Activated naive CD8-positive, alpha-beta T cell treated with anti-CD3 and anti-CD28 coated beads, Interleukin-2, amount 10 ng/mL, durations not matched to agents 7 days and 5 days (primary cell): Measurements from ENCODE around the gene P3H2. TPM values are rescaled to one million over a fixed set of nuclear protein-coding genes. Genes with fewer than 3 reads are reported as not detected.

Experiments used
- ATAC-seq: fragments of 150-1000 bp; cut with Tn5 transposase; one replicate; pipeline ENCODE4 v1.10.0; 2021; ENCODE audit warnings: low read depth, moderate library complexity
- POLR2A ChIA-PET: fragments of 350-600 bp; sonication (Branson Sonifier 250); formaldehyde crosslinking; loops from one replicate; lab custom pipeline; 2021; ENCODE audit warnings: antibody characterized with exemption; lab: Charles Lee
- DNase-seq: peaks from one replicate; pipeline ENCODE4 v3.0.0; 2021
- H3K27ac Mint-ChIP-seq: one replicate; pipeline ENCODE4 v1.8.0; 2022; ENCODE audit warnings: mild to moderate bottlenecking, mixed read lengths
- H3K27me3 Mint-ChIP-seq: one replicate; pipeline ENCODE4 v1.8.0; 2022; ENCODE audit warnings: mild to moderate bottlenecking, moderate library complexity, mixed read lengths
- H3K36me3 Mint-ChIP-seq: one replicate; pipeline ENCODE4 v1.8.0; 2021; ENCODE audit warnings: mild to moderate bottlenecking, mixed read lengths
- H3K4me1 Mint-ChIP-seq: one replicate; pipeline ENCODE4 v1.8.0; 2021; ENCODE audit warnings: mixed read lengths
- H3K4me3 Mint-ChIP-seq: one replicate; pipeline ENCODE4 v1.8.0; 2022; ENCODE audit warnings: mild to moderate bottlenecking, moderate library complexity, mixed read lengths
- H3K9me3 Mint-ChIP-seq: one replicate; pipeline ENCODE4 v1.8.0; 2021; ENCODE audit warnings: mixed read lengths
- total RNA-seq, 2 experiments: library from RNA; stranded (reverse); gene quantifications; one replicate each; pipeline ENCODE4 v1.2.3, GENCODE V29; 2021

Gene P3H2
- total RNA-seq, 2 experiments from 2014 or later: not detected

DNA sequence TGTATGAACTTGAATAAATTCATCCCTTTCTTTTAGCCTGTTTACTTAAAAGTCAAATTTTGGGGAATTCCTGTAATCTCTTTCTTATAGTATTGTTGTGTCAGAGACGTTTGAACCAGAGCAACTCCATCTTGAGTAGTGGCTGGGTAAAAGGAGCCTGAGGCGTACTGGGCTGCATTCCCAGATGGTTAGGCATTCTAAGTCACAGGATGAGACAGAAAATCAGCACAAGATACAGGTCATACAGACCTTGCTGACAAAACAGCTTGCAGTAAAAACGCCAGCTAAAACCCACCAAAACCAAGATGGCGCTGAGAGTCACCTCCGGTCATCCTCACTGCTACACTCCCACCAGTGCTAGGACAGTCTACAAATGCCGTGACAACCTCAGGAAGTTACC lies 94.5 kb downstream of the P3H2 start:
- Mint-ChIP-seq H3K4me1 (no peaks in the 10 kb centered on the region), H3K27ac (no peak overlapping the region), H3K9me3 (no peaks in the 10 kb centered on the region), H3K27me3 (peaks cover 4% of the 10 kb centered on the region), H3K4me3 (no peak overlapping the region), H3K36me3 (no peaks in the 10 kb centered on the region)
- no peak for ATAC-seq
- POLR2A ChIA-PET: interaction anchor here (0.6 kb wide), 1 partner anchor 12 kb away, joined by 3 read pairs; no protein-coding TSS in a partner anchor
- no peak for DNase-seq

DNA sequence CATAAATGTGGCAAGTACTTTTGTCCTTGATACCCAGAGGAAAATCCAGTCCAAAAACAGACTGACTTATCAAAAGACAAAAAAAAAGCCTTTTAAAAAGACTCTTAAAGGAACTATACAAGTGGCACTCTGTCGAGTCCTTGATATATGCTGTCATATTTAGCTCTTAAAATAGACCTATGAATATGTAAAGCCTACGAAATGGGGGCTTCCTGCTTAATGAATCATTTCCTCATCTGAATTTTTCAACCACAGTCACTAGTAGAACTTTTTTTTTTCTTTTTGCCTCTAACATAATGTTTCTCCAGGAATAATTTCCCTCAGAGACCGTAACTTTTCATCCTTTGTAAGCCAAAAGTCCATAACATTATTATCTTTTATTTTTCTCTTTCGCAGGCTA lies 95.8 kb downstream of the P3H2 start:
- DNase-seq (no peak), ATAC-seq (no peak)
- POLR2A ChIA-PET: no interaction called here
- peaks cover 4% of the 10 kb centered on the region for H3K27me3 Mint-ChIP-seq
- no peaks in the 10 kb centered on the region for H3K36me3 Mint-ChIP-seq
- no peaks in the 10 kb centered on the region for H3K4me1 Mint-ChIP-seq
- H3K9me3 Mint-ChIP-seq: no peaks in the 10 kb centered on the region
- H3K27ac Mint-ChIP-seq: no peak overlapping the region
- H3K4me3 Mint-ChIP-seq: no peak overlapping the region

DNA sequence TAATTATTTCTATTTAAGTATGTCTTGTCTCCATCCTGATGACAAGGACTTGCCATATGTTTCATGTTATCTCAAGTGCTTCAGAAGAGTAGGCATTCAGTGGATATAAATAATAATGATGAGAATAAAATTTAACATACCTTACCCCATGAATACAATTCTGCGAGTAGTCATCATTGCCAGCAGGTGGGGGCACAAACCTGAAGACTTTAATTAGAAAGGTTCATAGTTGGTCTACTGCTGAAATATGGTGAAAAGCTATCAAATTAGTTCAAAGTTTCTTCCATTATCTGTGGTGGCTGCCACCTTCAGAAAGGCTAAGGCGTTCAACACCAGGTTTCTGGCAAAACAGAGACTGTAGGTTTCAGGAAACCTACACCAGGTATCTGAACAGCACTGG lies 100.9 kb downstream of the P3H2 start:
- no peaks in the 10 kb centered on the region for H3K9me3 Mint-ChIP-seq
- no peaks in the 10 kb centered on the region for H3K4me1 Mint-ChIP-seq
- no peak overlapping the region for H3K4me3 Mint-ChIP-seq
- H3K27me3 Mint-ChIP-seq: peaks cover 7% of the 10 kb centered on the region
- POLR2A ChIA-PET: no interaction called here
- no peak overlapping the region for H3K27ac Mint-ChIP-seq
- H3K36me3 Mint-ChIP-seq: no peaks in the 10 kb centered on the region
- ATAC-seq: no peak
- no peak for DNase-seq

DNA sequence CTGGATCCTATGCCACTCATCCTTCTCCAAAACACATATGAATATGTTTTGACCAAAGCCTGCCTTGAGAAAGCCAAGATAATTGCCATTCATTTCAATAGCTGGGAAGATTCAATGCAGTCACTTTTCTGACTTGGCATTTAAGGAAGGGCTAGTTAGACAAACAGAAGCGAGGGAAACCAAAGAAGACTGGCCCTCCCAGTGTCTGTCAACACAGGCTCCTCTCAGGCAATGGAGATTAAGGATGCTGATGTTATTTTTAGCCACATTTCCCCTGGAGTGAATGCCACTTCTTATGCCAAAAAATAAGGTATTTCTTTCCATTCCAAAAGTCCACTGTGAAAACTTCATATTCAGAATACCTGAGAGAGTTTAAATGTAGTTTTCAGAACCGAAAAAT lies 101.7 kb downstream of the P3H2 start:
- Mint-ChIP-seq H3K9me3 (no peaks in the 10 kb centered on the region), H3K27ac (no peak overlapping the region), H3K4me3 (no peak overlapping the region), H3K4me1 (no peaks in the 10 kb centered on the region), H3K36me3 (no peaks in the 10 kb centered on the region), H3K27me3 (peaks cover 11% of the 10 kb centered on the region)
- POLR2A ChIA-PET: no interaction called here
- DNase-seq (no peak), ATAC-seq (no peak)

DNA sequence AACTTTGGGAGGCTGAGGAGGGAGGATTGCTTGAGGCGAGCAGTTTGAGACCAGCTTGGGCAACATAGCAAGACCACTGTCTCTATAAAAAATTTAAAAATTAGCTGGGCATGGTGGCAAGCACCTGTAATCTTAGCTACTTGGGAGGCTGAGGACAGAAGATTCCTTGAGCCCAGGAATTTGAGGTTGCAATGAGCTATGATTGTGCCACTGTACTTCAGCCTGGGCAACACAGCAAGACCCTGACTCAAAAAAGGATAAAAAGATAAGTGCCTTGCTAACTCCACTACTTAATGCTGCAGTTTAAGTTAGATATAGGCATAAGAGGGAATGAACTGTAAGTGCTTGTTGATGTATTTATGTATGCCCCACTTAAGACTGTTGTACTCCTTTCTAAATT lies 102.2 kb downstream of the P3H2 start:
- ATAC-seq (no peak), DNase-seq (no peak)
- POLR2A ChIA-PET: no interaction called here
- Mint-ChIP-seq H3K4me3 (no peak overlapping the region), H3K27ac (no peak overlapping the region), H3K27me3 (peaks cover 11% of the 10 kb centered on the region), H3K36me3 (no peaks in the 10 kb centered on the region), H3K4me1 (no peaks in the 10 kb centered on the region), H3K9me3 (no peaks in the 10 kb centered on the region)

DNA sequence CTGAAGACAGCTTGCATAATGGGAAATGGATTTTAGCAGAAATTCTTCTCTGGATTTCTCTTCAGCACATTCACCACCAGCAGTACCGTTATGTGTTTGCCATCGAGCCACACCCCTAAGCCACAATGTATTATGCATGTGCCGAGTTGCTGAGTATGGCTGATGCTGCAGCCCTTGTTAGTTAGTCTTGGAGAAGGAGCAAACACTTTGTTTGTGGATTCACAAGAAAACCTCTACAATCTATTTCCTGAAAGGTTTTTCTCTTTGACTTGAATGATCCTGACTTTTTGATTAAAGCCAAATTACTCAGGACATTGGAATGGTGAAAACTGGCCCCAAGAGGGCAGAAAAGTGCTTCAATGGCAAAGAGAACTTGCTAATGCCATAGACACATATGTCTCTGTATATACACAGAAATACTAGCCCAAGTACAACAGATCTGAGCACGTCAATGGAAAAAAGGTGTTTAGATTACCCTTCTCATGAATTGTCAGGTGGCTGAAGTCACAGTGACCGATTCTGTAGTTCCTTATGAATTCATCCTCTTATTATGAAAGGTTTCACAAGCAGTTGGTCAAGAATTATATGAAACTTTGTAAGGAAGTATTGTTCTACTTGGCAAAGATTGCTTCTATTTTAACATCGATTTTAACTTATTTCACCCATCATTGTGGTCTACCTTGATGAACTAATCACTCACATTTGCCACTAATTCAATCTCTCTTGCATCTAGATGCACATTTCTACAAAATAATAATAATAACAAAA lies 103.0 kb downstream of the P3H2 start:
- no peaks in the 10 kb centered on the region for H3K9me3 Mint-ChIP-seq
- H3K27me3 Mint-ChIP-seq: peaks cover 7% of the 10 kb centered on the region
- H3K27ac Mint-ChIP-seq: no peak overlapping the region
- no peaks in the 10 kb centered on the region for H3K4me1 Mint-ChIP-seq
- no peak overlapping the region for H3K4me3 Mint-ChIP-seq
- POLR2A ChIA-PET: no interaction called here
- no peak for ATAC-seq
- DNase-seq: no peak
- H3K36me3 Mint-ChIP-seq: no peaks in the 10 kb centered on the region

DNA sequence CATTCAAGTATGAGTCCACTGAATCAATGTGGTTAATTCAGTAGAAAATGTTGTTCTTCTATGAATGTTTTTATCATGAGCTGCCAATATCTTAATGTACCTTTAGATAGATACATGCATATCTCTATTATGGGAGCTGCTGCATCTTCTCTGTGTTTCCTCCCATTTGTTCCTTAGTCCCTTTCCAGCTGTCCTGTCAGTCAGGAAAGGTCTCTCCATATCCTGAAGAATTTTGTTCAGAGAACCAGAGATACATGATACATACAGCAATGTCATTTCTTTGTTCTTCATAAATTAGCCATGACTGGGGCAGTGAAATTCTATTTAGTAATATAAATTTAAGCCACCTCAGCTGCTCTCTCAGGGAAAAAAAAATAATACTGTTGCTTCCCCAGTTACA lies 103.7 kb downstream of the P3H2 start:
- Mint-ChIP-seq H3K9me3 (no peaks in the 10 kb centered on the region), H3K27ac (no peak overlapping the region), H3K36me3 (no peaks in the 10 kb centered on the region), H3K4me1 (no peaks in the 10 kb centered on the region), H3K27me3 (peaks cover 7% of the 10 kb centered on the region), H3K4me3 (no peak overlapping the region)
- no peak for ATAC-seq
- DNase-seq: no peak
- POLR2A ChIA-PET: no interaction called here

DNA sequence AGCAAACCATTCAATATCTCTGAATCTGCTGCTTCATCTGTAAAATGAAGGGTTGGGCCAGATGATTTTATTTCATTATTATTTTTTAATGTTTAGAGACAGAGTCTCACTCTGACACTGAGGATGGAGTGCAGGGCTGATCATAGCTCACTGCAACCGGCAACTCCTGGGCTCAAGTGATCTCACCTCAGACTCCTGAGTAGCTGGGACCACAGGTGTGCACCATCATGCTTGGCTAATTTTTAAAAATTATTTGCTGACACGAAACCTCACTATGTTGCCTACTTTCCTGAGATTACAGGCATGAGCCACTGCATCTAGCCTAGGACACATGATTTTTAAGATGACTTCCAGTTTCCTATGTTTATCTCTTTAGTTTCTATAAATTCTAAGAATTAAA lies 105.8 kb downstream of the P3H2 start:
- H3K36me3 Mint-ChIP-seq: no peaks in the 10 kb centered on the region
- no peak for DNase-seq
- POLR2A ChIA-PET: no interaction called here
- H3K27ac Mint-ChIP-seq: no peak overlapping the region
- no peak overlapping the region for H3K4me3 Mint-ChIP-seq
- H3K27me3 Mint-ChIP-seq: peaks cover 7% of the 10 kb centered on the region
- no peaks in the 10 kb centered on the region for H3K4me1 Mint-ChIP-seq
- no peaks in the 10 kb centered on the region for H3K9me3 Mint-ChIP-seq
- ATAC-seq: no peak

DNA sequence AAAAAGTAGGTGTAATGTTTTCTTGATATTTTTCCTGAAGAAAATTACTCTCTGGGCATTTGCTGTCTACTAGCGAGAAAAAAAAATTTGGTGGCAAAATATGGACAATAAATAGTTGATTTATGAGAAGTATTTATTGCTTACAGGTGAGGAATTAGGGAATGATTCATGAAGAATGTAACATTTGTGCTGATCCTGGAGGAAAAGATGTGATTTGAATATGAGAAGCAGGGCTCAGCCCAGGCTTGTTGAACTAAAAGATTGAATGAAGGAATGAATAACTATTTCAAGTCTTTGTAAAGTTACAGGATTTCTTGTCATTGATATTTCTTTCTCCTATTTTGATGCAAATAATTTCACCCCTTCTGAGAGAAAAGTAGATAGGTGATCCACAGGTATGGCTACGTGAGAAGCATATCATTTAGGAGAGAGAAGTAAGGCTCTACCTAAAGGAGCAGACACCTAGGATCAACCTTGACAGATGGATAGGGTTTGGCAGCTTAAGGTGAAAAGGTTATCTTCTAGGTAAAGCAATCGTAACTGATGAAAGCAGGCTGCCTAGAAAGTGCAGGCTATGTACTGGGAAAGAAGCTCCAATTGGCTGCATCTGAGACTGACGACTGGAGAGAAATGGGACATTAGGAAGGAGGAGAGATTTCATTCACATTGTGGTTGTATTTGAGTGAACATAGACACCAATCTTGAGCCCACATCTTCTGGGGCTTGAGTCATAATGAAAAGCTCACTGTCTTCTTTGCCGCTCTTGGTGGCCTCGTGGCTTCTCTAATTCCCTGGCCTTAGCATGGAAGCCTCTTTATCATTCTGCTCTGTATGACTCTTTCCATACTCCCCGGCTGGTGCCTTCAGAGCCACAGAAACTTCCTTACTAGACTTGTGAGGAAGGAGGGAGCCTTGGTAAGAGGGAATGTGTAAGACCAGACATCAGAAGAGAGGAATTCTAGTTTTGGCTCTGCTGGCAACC lies 106.5 kb downstream of the P3H2 start:
- H3K27me3 Mint-ChIP-seq: peaks cover 7% of the 10 kb centered on the region
- POLR2A ChIA-PET: interaction anchor here (0.6 kb wide), 1 partner anchor 12 kb away, joined by 3 read pairs; no protein-coding TSS in a partner anchor
- no peak overlapping the region for H3K27ac Mint-ChIP-seq
- H3K4me3 Mint-ChIP-seq: no peak overlapping the region
- H3K9me3 Mint-ChIP-seq: no peaks in the 10 kb centered on the region
- no peak for ATAC-seq
- no peaks in the 10 kb centered on the region for H3K4me1 Mint-ChIP-seq
- DNase-seq: no peak
- H3K36me3 Mint-ChIP-seq: no peaks in the 10 kb centered on the region

DNA sequence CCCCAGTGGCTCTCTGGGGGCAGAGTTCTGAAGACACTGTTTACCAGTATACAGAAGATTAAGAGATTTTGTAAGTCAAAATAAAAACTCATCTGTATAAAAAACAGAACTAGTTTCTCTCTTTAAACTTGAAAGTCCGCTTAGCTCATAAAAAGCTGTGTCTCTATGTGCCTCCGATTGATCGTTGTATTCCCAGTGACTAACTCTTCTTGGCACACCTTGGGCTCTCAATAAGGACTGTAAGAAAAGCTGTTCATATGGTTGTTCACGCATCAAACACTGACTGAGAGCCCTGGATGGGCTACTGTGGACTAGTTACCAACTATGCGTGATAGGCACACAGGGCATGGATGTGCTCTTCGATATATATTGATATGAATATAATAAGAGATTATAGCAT lies 107.9 kb downstream of the P3H2 start:
- Mint-ChIP-seq H3K36me3 (no peaks in the 10 kb centered on the region), H3K4me3 (no peak overlapping the region), H3K4me1 (no peaks in the 10 kb centered on the region), H3K9me3 (no peaks in the 10 kb centered on the region), H3K27me3 (peaks cover 6% of the 10 kb centered on the region), H3K27ac (no peak overlapping the region)
- POLR2A ChIA-PET: no interaction called here
- no peak for DNase-seq
- no peak for ATAC-seq

DNA sequence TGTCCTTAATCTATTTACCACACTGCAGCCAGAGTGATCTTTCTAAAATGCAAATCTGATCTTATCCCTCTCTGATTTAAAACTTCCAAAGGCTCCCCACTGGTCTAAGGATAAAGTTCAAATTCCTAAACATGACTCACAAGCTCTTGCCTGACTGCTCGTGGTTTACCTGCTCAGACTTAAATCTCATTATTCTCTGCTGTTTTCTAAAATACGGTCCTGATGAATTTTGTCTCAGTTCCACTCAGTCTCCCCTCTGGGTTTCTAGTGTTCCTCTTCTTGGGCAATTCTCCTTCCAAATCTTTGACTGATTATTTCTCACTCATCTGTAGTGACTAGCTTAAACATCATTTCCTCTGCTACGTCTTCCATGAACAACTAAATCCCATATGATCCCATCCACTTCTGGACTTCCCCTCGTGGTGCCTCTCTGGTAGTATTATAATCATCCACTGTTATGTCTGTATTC lies 108.3 kb downstream of the P3H2 start:
- Mint-ChIP-seq H3K27me3 (peaks cover 4% of the 10 kb centered on the region), H3K4me3 (no peak overlapping the region), H3K27ac (no peak overlapping the region), H3K4me1 (no peaks in the 10 kb centered on the region), H3K36me3 (no peaks in the 10 kb centered on the region), H3K9me3 (no peaks in the 10 kb centered on the region)
- DNase-seq: no peak
- no peak for ATAC-seq
- POLR2A ChIA-PET: no interaction called here

DNA sequence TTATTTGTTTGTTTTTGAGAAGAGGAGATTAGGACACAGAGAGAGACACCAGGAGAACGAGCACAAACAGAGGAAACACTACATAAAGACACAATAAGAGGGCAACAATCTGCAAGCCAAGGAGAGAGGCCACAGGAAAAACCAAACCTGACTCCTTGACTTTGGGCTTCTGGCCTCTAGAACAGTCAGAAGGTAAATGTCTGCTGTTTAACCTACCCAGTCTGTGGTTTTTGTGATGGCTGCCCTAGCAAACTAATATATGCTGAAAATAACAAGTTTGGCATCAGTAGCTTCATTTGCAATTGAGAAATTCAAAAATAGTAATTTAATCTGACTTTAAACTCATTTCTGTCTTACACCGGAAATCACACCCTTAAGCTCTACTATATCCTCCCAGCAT lies 110.2 kb downstream of the P3H2 start:
- H3K36me3 Mint-ChIP-seq: no peaks in the 10 kb centered on the region
- no peak overlapping the region for H3K4me3 Mint-ChIP-seq
- H3K27me3 Mint-ChIP-seq: peaks cover 5% of the 10 kb centered on the region
- no peak for DNase-seq
- H3K9me3 Mint-ChIP-seq: no peaks in the 10 kb centered on the region
- no peak overlapping the region for H3K27ac Mint-ChIP-seq
- POLR2A ChIA-PET: no interaction called here
- no peak for ATAC-seq
- no peaks in the 10 kb centered on the region for H3K4me1 Mint-ChIP-seq

DNA sequence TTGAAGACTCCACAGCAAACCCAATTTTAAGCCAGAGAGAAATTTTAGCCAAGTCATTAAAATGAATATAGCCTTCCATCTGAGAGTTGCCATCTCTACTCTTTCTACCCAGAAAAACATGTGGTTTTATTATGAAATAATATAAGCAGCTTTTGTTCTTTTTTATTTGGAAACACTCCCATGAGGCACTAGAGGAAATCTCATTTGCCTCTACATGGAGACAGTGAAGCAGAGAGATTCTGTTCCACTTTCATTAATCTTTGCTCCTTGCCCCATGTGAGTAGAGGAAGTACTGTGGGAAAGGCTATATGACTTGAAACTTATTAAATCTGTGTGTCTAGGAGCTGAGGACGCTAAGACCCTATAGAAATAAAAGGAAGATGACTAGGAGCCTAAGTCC lies 111.1 kb downstream of the P3H2 start:
- H3K4me1 Mint-ChIP-seq: no peaks in the 10 kb centered on the region
- H3K27ac Mint-ChIP-seq: no peak overlapping the region
- no peak for DNase-seq
- ATAC-seq: no peak
- peaks cover 6% of the 10 kb centered on the region for H3K27me3 Mint-ChIP-seq
- H3K9me3 Mint-ChIP-seq: no peaks in the 10 kb centered on the region
- no peaks in the 10 kb centered on the region for H3K36me3 Mint-ChIP-seq
- H3K4me3 Mint-ChIP-seq: no peak overlapping the region
- POLR2A ChIA-PET: no interaction called here
